SK-N-SH (cell line): ENCODE measurements around the gene VSIG8. TPM values are rescaled to one million over a fixed set of nuclear protein-coding genes. Genes with fewer than 3 reads are reported as not detected.

ENCODE experiments used
- CTCF ChIA-PET: fragments of 300-600, 350-600 bp; formaldehyde crosslinking; extraction: SDS; loops from one replicate; lab custom pipeline; 2021; lab: Yijun Ruan, JAX
- POLR2A ChIA-PET: fragments of 350-600 bp; sonication (Branson Sonifier 250); formaldehyde crosslinking; extraction: SDS; loops from one replicate; lab custom pipeline; 2020; ENCODE audit warnings: antibody characterized with exemption, inconsistent platforms; lab: Yijun Ruan, JAX
- DNase-seq: peaks from one replicate; pipeline ENCODE4 v3.0.0; 2012
- H2AFZ ChIP-seq: fragments of 200-600 bp; sonication (generic); 2 replicates; pipeline ENCODE4 v1.8.1; 2016; ENCODE audit warnings: antibody characterized with exemption, mild to moderate bottlenecking, low read depth
- H3F3A ChIP-seq: fragments of 200-600 bp; sonication (generic); replicated peaks from 2 replicates; pipeline ENCODE3; 2016; ENCODE audit warnings: antibody characterized with exemption, mild to moderate bottlenecking; ENCODE audit not compliant: insufficient read depth
- H3K27ac ChIP-seq, 2 experiments: fragments of 200-500 bp in 1 of 2; fragments of 200-600 bp in 1 of 2; sonication (Bioruptor generic) in 1 of 2; sonication (generic), shearing (Covaris generic) in 1 of 2; 2 replicates each; pipeline versions ENCODE4 v1.5.1 to v1.6.1; 2014 to 2016; ENCODE audit warnings: low read depth in 2 of 2, inconsistent platforms in 1 of 2, low read length in 1 of 2, mild to moderate bottlenecking in 1 of 2, mixed read lengths in 1 of 2
- H3K27me3 ChIP-seq: fragments of 200-600 bp; sonication (generic), shearing (Covaris generic); 2 replicates; pipeline ENCODE4 v1.6.1; 2016; ENCODE audit warnings: mixed run types; ENCODE audit not compliant: insufficient read depth
- H3K36me3 ChIP-seq, 2 experiments: fragments of 200-500 bp in 1 of 2; fragments of 200-600 bp in 1 of 2; sonication (Bioruptor generic) in 1 of 2; sonication (generic) in 1 of 2; replicated peaks in 1 of 2; 2 replicates each; pipeline versions ENCODE3 to v1.5.1; 2014 to 2016; ENCODE audit warnings: low read length in 1 of 2, mild to moderate bottlenecking in 1 of 2; ENCODE audit not compliant: insufficient read depth in 2 of 2, control insufficient read depth in 1 of 2
- H3K4me1 ChIP-seq, 2 experiments: fragments of 200-500 bp in 1 of 2; fragments of 200-600 bp in 1 of 2; sonication (Bioruptor generic) in 1 of 2; sonication (generic), shearing (Covaris generic) in 1 of 2; 2 replicates each; pipeline versions ENCODE4 v1.5.1 to v1.6.1; 2014 to 2016; ENCODE audit warnings: low read depth in 1 of 2, low read length in 1 of 2, mixed run types in 1 of 2; ENCODE audit not compliant: insufficient read depth in 2 of 2, control insufficient read depth in 1 of 2
- H3K4me2 ChIP-seq: fragments of 200-600 bp; sonication (generic), shearing (Covaris generic); 2 replicates; pipeline ENCODE4 v1.6.1; 2017; ENCODE audit warnings: mixed run types
- H3K4me3 ChIP-seq, 2 experiments: fragments of 200-500 bp in 1 of 2; fragments of 200-600 bp in 1 of 2; sonication (Bioruptor generic) in 1 of 2; sonication (generic), shearing (Covaris generic) in 1 of 2; 2 replicates each; pipeline versions ENCODE4 v1.5.1 to v1.8.1; 2014 to 2016; ENCODE audit warnings: low read depth in 2 of 2, inconsistent platforms in 1 of 2, low read length in 1 of 2, mild to moderate bottlenecking in 1 of 2, mixed read lengths in 1 of 2, moderate library complexity in 1 of 2
- H3K79me2 ChIP-seq: fragments of 200-600 bp; sonication (generic); 2 replicates; pipeline ENCODE4 v1.8.1; 2017; ENCODE audit warnings: mild to moderate bottlenecking; ENCODE audit not compliant: insufficient read depth
- H3K9ac ChIP-seq: fragments of 200-600 bp; sonication (generic); 2 replicates; pipeline ENCODE4 v1.6.1; 2017; ENCODE audit warnings: mixed run types
- H3K9me2 ChIP-seq: fragments of 200-600 bp; sonication (generic); 2 replicates; pipeline ENCODE4 v1.6.1; 2017; ENCODE audit warnings: mixed run types
- H3K9me3 ChIP-seq: fragments of 200-600 bp; sonication (generic); 2 replicates; pipeline ENCODE4 v1.6.1; 2017; ENCODE audit warnings: mixed run types, mild to moderate bottlenecking, moderate library complexity
- H4K20me1 ChIP-seq: fragments of 200-600 bp; sonication (generic); 2 replicates; pipeline ENCODE4 v1.6.1; 2017; ENCODE audit warnings: mild to moderate bottlenecking, mixed run types; ENCODE audit not compliant: insufficient read depth
- CTCF ChIP-seq: fragments of 200-600 bp; sonication (generic); IDR thresholded peaks from 2 replicates; pipeline ENCODE4 v1.6.1; 2017; ENCODE audit warnings: antibody characterized with exemption, mild to moderate bottlenecking, moderate library complexity
- EZH2phosphoT487 ChIP-seq: fragments of 200-600 bp; sonication (generic); IDR thresholded peaks from 2 replicates; pipeline ENCODE4 v1.6.1; 2017; ENCODE audit warnings: low read depth, mixed run types, mild to moderate bottlenecking, antibody characterized with exemption, moderate library complexity, borderline replicate concordance
- FOSL2 ChIP-seq: IDR thresholded peaks from 2 replicates; pipeline ENCODE4 v1.4.0; 2012; ENCODE audit warnings: low read depth, mild to moderate bottlenecking, moderate library complexity, borderline replicate concordance
- FOXJ3 ChIP-seq: sonication (generic); formaldehyde crosslinking; IDR thresholded peaks from 2 replicates; pipeline ENCODE4 v1.5.1; 2020; ENCODE audit warnings: mild to moderate bottlenecking, missing genetic modification reagents
- GATA2 ChIP-seq: sonication (generic); formaldehyde crosslinking; IDR thresholded peaks from 2 replicates; pipeline ENCODE4 v1.5.0; 2020; ENCODE audit warnings: mild to moderate bottlenecking, missing genetic modification reagents
- JUND ChIP-seq: IDR thresholded peaks from 2 replicates; pipeline ENCODE4 v1.4.0; 2012
- MXI1 ChIP-seq: IDR thresholded peaks from 2 replicates; pipeline ENCODE4 v1.6.1; 2012; ENCODE audit warnings: mild to moderate bottlenecking, low read depth, low read length, improper control_type of control experiment
- NFIC ChIP-seq: IDR thresholded peaks from 2 replicates; pipeline ENCODE4 v1.4.0; 2012; ENCODE audit warnings: borderline replicate concordance
- NRF1 ChIP-seq: IDR thresholded peaks from 2 replicates; pipeline ENCODE4 v1.6.1; 2012; ENCODE audit warnings: low read depth, mild to moderate bottlenecking, low read length
- PBX3 ChIP-seq: IDR thresholded peaks from 2 replicates; pipeline ENCODE4; 2012
- POLR2AphosphoS5 ChIP-seq: IDR thresholded peaks from 2 replicates; pipeline ENCODE4 v1.6.1; 2012; ENCODE audit warnings: low read depth, low read length
- RAD21 ChIP-seq: IDR thresholded peaks from 2 replicates; pipeline ENCODE4 v1.6.1; 2012; ENCODE audit warnings: mild to moderate bottlenecking, low read length
- RFX5 ChIP-seq: IDR thresholded peaks from 2 replicates; pipeline ENCODE4 v1.6.1; 2012; ENCODE audit warnings: mild to moderate bottlenecking, improper control_type of control experiment, low read length
- RXRA ChIP-seq: IDR thresholded peaks from 2 replicates; pipeline ENCODE4 v1.4.0; 2012; ENCODE audit warnings: low read depth, mild to moderate bottlenecking, borderline replicate concordance
- SIN3A ChIP-seq: IDR thresholded peaks from 2 replicates; pipeline ENCODE4 v1.6.1; 2012; ENCODE audit warnings: low read depth, mild to moderate bottlenecking, low read length, moderate library complexity, borderline replicate concordance
- SMC3 ChIP-seq: IDR thresholded peaks from 2 replicates; pipeline ENCODE4 v1.6.1; 2012; ENCODE audit warnings: low read depth, low read length, improper control_type of control experiment
- TCF12 ChIP-seq: IDR thresholded peaks from 2 replicates; pipeline ENCODE4 v1.4.0; 2012
- TEAD4 ChIP-seq: IDR thresholded peaks from 2 replicates; pipeline ENCODE4 v1.4.0; 2012; ENCODE audit warnings: mild to moderate bottlenecking, borderline replicate concordance; ENCODE audit not compliant: insufficient read depth
- USF2 ChIP-seq: fragments of 150-350 bp; IDR thresholded peaks from 2 replicates; pipeline ENCODE4 v1.6.1; 2017; ENCODE audit warnings: antibody characterized with exemption, low read length, low read depth, borderline replicate concordance
- WGBS: methylation state at CpG from one replicate; pipeline ENCODE4 v1.1.6; 2017; ENCODE audit warnings: low lambda C conversion rate; 5-methylcytosine and 5-hydroxymethylcytosine counted together
- polyA plus RNA-seq, 3 experiments: library from polyadenylated mRNA; depleted of rRNA; stranded (reverse); fragments of >200 nt; gene quantifications; 2 replicates each; pipeline ENCODE4 v1.2.3, GENCODE V29; 2012
- TF ChIP-seq, protein P1 (sequence below): IDR thresholded peaks from 2 replicates; pipeline ENCODE4 v1.6.1; 2012; ENCODE audit warnings: mild to moderate bottlenecking, low read depth, low read length, moderate library complexity

The VSIG8 gene
- polyA plus RNA-seq, 1 of the 3 experiments (the other 2 are of a cell fraction): not detected

DNA sequence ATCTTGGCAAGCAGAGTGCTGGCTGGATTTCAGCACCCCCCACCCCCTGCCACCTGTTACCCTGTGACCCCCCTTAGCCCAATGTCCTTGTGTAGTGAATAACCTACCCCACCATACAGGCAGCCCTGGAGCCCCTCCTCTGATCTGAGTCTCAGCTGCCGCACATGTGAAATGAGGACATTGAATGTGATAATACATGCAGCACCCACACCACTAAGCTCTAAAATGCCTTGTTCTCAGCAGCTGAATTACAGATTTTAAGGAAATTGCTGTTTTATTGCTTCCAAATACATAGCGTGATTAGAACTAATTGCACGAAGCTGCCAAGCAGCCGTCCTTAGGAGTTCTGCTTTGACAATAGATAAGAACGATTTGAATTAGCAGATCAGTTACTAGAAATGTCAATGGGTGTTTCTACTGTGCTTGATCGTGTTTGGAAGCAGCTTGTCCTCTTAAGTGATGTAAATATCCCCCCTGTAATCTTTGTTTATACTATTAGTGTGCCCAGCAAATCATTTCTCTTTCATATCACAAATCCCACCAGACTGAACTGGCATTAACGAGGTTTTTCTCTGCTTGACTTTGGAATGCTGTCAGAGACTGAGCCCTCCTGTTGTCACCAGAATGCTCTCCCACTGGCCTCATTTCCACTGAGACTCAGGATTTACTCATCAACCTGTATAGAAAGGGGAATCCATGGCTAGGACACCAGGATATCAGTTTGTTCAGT lies 30.9 kb downstream of the VSIG8 start:
- TF ChIP-seq RAD21 (no peak), GATA2 (CRISPR knock-in tag) (no peak), PBX3 (no peak), TCF12 (no peak), POLR2AphosphoS5 (no peak), SMC3 (no peak)
- TF ChIP-seq, all 33 proteins: peak for 0
- Histone ChIP-seq H3K27ac (no peak overlapping the region), H3K9me2 (no peaks in the 10 kb centered on the region), H3K9me3 (no peaks in the 10 kb centered on the region), H3K4me2 (no peak overlapping the region), H3K4me3 (no peak overlapping the region), H3K79me2 (no peaks in the 10 kb centered on the region), H2AFZ (no peak overlapping the region), H3K36me3 (no peaks in the 10 kb centered on the region), H3F3A (no peaks in the 10 kb centered on the region), H3K9ac (no peak overlapping the region), H3K27me3 (no peaks in the 10 kb centered on the region), H3K4me1 (peaks cover 4 to 13% of the 10 kb centered on the region in 2 experiments; a peak in 2 of 4 replicates), H4K20me1 (no peaks in the 10 kb centered on the region)
- WGBS: 65% methylated on average over 7 of the region's 7 CpGs
- CTCF ChIA-PET: interaction anchor here (0.9 to 8.8 kb wide), 7 partner anchors 10 to 59 kb away, joined by 3 to 41 read pairs (median 7); no protein-coding TSS in a partner anchor
- POLR2A ChIA-PET: no interaction called here
- no peak for DNase-seq

- no peaks in the 10 kb centered on the region for H3F3A ChIP-seq
- peaks cover 8 to 13% of the 10 kb centered on the region in 2 experiments; a peak in 2 of 4 replicates for H3K4me1 ChIP-seq
- CTCF ChIA-PET: interaction anchor here (0.7 to 8.8 kb wide), 5 partner anchors 9 to 40 kb away, joined by 3 to 41 read pairs (median 7); no protein-coding TSS in a partner anchor
- H3K36me3 ChIP-seq: no peaks in the 10 kb centered on the region
- POLR2A ChIA-PET: no interaction called here
- no peak overlapping the region for H3K4me3 ChIP-seq
- no peak for DNase-seq
- H3K4me2 ChIP-seq: no peak overlapping the region
- no peak for TF ChIP-seq MXI1
- TF ChIP-seq TEAD4: no peak
- no peak for TF ChIP-seq NRF1
- no peak for TF ChIP-seq JUND
- TF ChIP-seq SMC3: no peak
- no peak for TF ChIP-seq RAD21
- TF ChIP-seq RXRA: no peak
- TF ChIP-seq GATA2 (CRISPR knock-in tag): no peak
- no peak for TF ChIP-seq POLR2AphosphoS5
- TF ChIP-seq, protein P1, sequence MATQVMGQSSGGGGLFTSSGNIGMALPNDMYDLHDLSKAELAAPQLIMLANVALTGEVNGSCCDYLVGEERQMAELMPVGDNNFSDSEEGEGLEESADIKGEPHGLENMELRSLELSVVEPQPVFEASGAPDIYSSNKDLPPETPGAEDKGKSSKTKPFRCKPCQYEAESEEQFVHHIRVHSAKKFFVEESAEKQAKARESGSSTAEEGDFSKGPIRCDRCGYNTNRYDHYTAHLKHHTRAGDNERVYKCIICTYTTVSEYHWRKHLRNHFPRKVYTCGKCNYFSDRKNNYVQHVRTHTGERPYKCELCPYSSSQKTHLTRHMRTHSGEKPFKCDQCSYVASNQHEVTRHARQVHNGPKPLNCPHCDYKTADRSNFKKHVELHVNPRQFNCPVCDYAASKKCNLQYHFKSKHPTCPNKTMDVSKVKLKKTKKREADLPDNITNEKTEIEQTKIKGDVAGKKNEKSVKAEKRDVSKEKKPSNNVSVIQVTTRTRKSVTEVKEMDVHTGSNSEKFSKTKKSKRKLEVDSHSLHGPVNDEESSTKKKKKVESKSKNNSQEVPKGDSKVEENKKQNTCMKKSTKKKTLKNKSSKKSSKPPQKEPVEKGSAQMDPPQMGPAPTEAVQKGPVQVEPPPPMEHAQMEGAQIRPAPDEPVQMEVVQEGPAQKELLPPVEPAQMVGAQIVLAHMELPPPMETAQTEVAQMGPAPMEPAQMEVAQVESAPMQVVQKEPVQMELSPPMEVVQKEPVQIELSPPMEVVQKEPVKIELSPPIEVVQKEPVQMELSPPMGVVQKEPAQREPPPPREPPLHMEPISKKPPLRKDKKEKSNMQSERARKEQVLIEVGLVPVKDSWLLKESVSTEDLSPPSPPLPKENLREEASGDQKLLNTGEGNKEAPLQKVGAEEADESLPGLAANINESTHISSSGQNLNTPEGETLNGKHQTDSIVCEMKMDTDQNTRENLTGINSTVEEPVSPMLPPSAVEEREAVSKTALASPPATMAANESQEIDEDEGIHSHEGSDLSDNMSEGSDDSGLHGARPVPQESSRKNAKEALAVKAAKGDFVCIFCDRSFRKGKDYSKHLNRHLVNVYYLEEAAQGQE: no peak
- no peak for TF ChIP-seq FOXJ3 (CRISPR knock-in tag)
- TF ChIP-seq EZH2phosphoT487: no peak
- TF ChIP-seq USF2: no peak
- no peak for TF ChIP-seq SIN3A
- no peak for TF ChIP-seq FOSL2
- TF ChIP-seq CTCF: no peak
- no peak for TF ChIP-seq RFX5
- TF ChIP-seq NFIC: no peak
- H3K79me2 ChIP-seq: no peaks in the 10 kb centered on the region
- H2AFZ ChIP-seq: no peak overlapping the region
- no peaks in the 10 kb centered on the region for H3K27me3 ChIP-seq
- no peaks in the 10 kb centered on the region for H3K9me3 ChIP-seq
- no peaks in the 10 kb centered on the region for H4K20me1 ChIP-seq
- H3K9ac ChIP-seq: no peak overlapping the region
- H3K9me2 ChIP-seq: no peaks in the 10 kb centered on the region
- 93% methylated on average over 8 of the region's 8 CpGs for WGBS
- no peak overlapping the region for H3K27ac ChIP-seq
Measured at GRCh38 chr1:159830722-159831121, 31.7 kb downstream of the VSIG8 start.
